Right cardiac atrium (tissue), 5 donors: ENCODE results near the gene UBAC2. TPM values are rescaled to one million over a fixed set of nuclear protein-coding genes. Genes with fewer than 3 reads are reported as not detected.

ENCODE experiments used
- ATAC-seq, 2 donors: fragments of 200-7000 bp; cut with Tn5 transposase; one replicate each; pipeline versions ENCODE4 v1.8.0 to v1.9.1; 2020; ENCODE audit warnings: moderate library complexity in 2 of 2, mild to moderate bottlenecking in 1 of 2
- DNase-seq, 3 donors: peaks; one replicate each; pipeline ENCODE4 v3.0.0-alpha.2; 2020
- H3K27ac ChIP-seq: one replicate; pipeline ENCODE4 v1.5.1; 2013; ENCODE audit warnings: mild to moderate bottlenecking, low read length, control low read depth, moderate library complexity
- H3K27me3 ChIP-seq: one replicate; pipeline ENCODE4 v1.6.1; 2013; ENCODE audit not compliant: control insufficient read depth, insufficient read depth
- H3K4me1 ChIP-seq: one replicate; pipeline ENCODE4 v1.6.1; 2013; ENCODE audit warnings: low read length; ENCODE audit not compliant: control insufficient read depth, insufficient read depth
- H3K4me3 ChIP-seq: one replicate; pipeline ENCODE4 v1.5.1; 2013; ENCODE audit warnings: low read length, control low read depth
- H3K9me3 ChIP-seq: one replicate; pipeline ENCODE4 v1.6.1; 2013; ENCODE audit warnings: low read length; ENCODE audit not compliant: control insufficient read depth
- WGBS: extraction: QIAGEN DNeasy Blood & Tissue Kit; methylation state at CpG from one replicate; pipeline ENCODE4 v1.1.7; 2013; 5-methylcytosine and 5-hydroxymethylcytosine counted together
- intact Hi-C, 4 donors: fragments of 100-400 bp; cut with DNase I; formaldehyde crosslinking; loops; one replicate each; pipeline versions ENCODE4 v1.11.0 to v1.14.0; 2022 to 2023
- polyA plus RNA-seq: library from polyadenylated mRNA; stranded (reverse); fragments of 200-250 nt; gene quantifications from one replicate; pipeline ENCODE4 v1.2.3, GENCODE V29; 2013
- total RNA-seq, 4 donors: library from RNA; stranded (reverse); fragmentation: NEBNext Ultra II Directional; extraction: Animal tissue kit (Norgen Biotek cat#: 25700); gene quantifications; one replicate each; pipeline ENCODE4 v1.2.1, GENCODE V29; 2021
- donor health status: healthy with polysubstance abuse.
- donor health status: DM: no; HTN: yes; CAD: no.
- donor health status: DM: no; HTN: no; CAD: no.
- donor health status: DM: no; HTN: yes; CAD: no; lungs with severe emphysema.
- donor health status: DM: yes; HTN: yes; CAD: no.

Gene UBAC2
- total and polyA plus RNA-seq, 5 donors: 41.7 to 52.2 (median 47.6) TPM

- DNase-seq (no peak), ATAC-seq (peak in 1 of 2 donors; percentile 20)
- no peaks in the 10 kb centered on the region for H3K27me3 ChIP-seq
- no peak overlapping the region for H3K4me3 ChIP-seq
- H3K4me1 ChIP-seq: no peaks in the 10 kb centered on the region
- WGBS: 72% methylated on average over 10 of the region's 10 CpGs
- intact Hi-C loops: no loop called here
- H3K9me3 ChIP-seq: no peaks in the 10 kb centered on the region
- H3K27ac ChIP-seq: no peak overlapping the region
These were observed 142.2 kb downstream of the UBAC2 start for GRCh38 chr13:99342723-99343315.

GRCh38 chr13:99344610-99345208, 144.1 kb downstream of the UBAC2 start:
- Histone ChIP-seq H3K4me1 (no peaks in the 10 kb centered on the region), H3K9me3 (no peaks in the 10 kb centered on the region), H3K4me3 (no peak overlapping the region), H3K27ac (no peak overlapping the region), H3K27me3 (no peaks in the 10 kb centered on the region)
- ATAC-seq: no peak
- WGBS: 89% methylated on average over 6 of the region's 6 CpGs
- DNase-seq: no peak
- intact Hi-C loops: no loop called here

GRCh38 chr13:99345345-99345744, 144.7 kb downstream of the UBAC2 start:
- no peak overlapping the region for H3K27ac ChIP-seq
- ATAC-seq (no peak), DNase-seq (no peak)
- intact Hi-C loops: no loop called here
- WGBS: 83% methylated on average over 5 of the region's 5 CpGs
- no peaks in the 10 kb centered on the region for H3K4me1 ChIP-seq
- H3K4me3 ChIP-seq: no peak overlapping the region
- no peaks in the 10 kb centered on the region for H3K27me3 ChIP-seq
- no peaks in the 10 kb centered on the region for H3K9me3 ChIP-seq

GRCh38 chr13:99346335-99347042, 145.8 kb downstream of the UBAC2 start:
- 89% methylated on average over 11 of the region's 11 CpGs for WGBS
- no peak for DNase-seq
- H3K27me3 ChIP-seq: no peaks in the 10 kb centered on the region
- no peak overlapping the region for H3K27ac ChIP-seq
- intact Hi-C loops: no loop called here
- H3K9me3 ChIP-seq: no peaks in the 10 kb centered on the region
- no peak overlapping the region for H3K4me3 ChIP-seq
- no peak for ATAC-seq
- no peaks in the 10 kb centered on the region for H3K4me1 ChIP-seq

GRCh38 chr13:99347335-99347878, 146.8 kb downstream of the UBAC2 start:
- WGBS: 93% methylated on average over 6 of the region's 6 CpGs
- no peak for ATAC-seq

GRCh38 chr13:99347911-99348451, 147.3 kb downstream of the UBAC2 start:
- intact Hi-C loops: no loop called here
- no peaks in the 10 kb centered on the region for H3K4me1 ChIP-seq
- H3K4me3 ChIP-seq: no peak overlapping the region
- H3K27ac ChIP-seq: no peak overlapping the region
- H3K9me3 ChIP-seq: no peaks in the 10 kb centered on the region
- 89% methylated on average over 8 of the region's 8 CpGs for WGBS
- DNase-seq (no peak), ATAC-seq (no peak)
- H3K27me3 ChIP-seq: no peaks in the 10 kb centered on the region

More at GRCh38 chr13:99347335-99347878, 146.8 kb downstream of the UBAC2 start:
- intact Hi-C loops: no loop called here
- DNase-seq: no peak
- Histone ChIP-seq H3K4me3 (no peak overlapping the region), H3K4me1 (no peaks in the 10 kb centered on the region), H3K27ac (no peak overlapping the region), H3K9me3 (no peaks in the 10 kb centered on the region), H3K27me3 (no peaks in the 10 kb centered on the region)

GRCh38 chr13:99350191-99350590, 149.5 kb downstream of the UBAC2 start:
- 96% methylated on average over 2 of the region's 2 CpGs for WGBS
- DNase-seq (no peak), ATAC-seq (no peak)
- Histone ChIP-seq H3K27ac (no peak overlapping the region), H3K4me1 (no peaks in the 10 kb centered on the region), H3K27me3 (no peaks in the 10 kb centered on the region), H3K9me3 (no peaks in the 10 kb centered on the region), H3K4me3 (no peak overlapping the region)
- intact Hi-C loops: no loop called here

- 79% methylated on average over 4 of the region's 4 CpGs for WGBS
- Histone ChIP-seq H3K4me3 (no peak overlapping the region), H3K9me3 (no peaks in the 10 kb centered on the region), H3K4me1 (no peaks in the 10 kb centered on the region), H3K27ac (no peak overlapping the region), H3K27me3 (no peaks in the 10 kb centered on the region)
- DNase-seq (no peak), ATAC-seq (no peak)
- intact Hi-C loops: no loop called here
These were observed 151.1 kb downstream of the UBAC2 start for GRCh38 chr13:99351772-99352171.

GRCh38 chr13:99352351-99353245, 151.9 kb downstream of the UBAC2 start:
- no peak overlapping the region for H3K27ac ChIP-seq
- ATAC-seq: no peak
- DNase-seq: no peak
- intact Hi-C loops: no loop called here
- 94% methylated on average over 17 of the region's 17 CpGs for WGBS
- no peak overlapping the region for H3K4me3 ChIP-seq
- no peaks in the 10 kb centered on the region for H3K9me3 ChIP-seq
- peaks cover 2% of the 10 kb centered on the region for H3K4me1 ChIP-seq
- no peaks in the 10 kb centered on the region for H3K27me3 ChIP-seq

GRCh38 chr13:99353246-99353600, 152.6 kb downstream of the UBAC2 start:
- no peak for DNase-seq
- H3K4me1 ChIP-seq: peaks cover 2% of the 10 kb centered on the region
- intact Hi-C loops: no loop called here
- no peaks in the 10 kb centered on the region for H3K27me3 ChIP-seq
- H3K4me3 ChIP-seq: no peak overlapping the region
- no peak for ATAC-seq
- H3K9me3 ChIP-seq: no peaks in the 10 kb centered on the region
- WGBS: 77% methylated on average over 2 of the region's 2 CpGs
- no peak overlapping the region for H3K27ac ChIP-seq
